ENCODE data around the gene RPL28. TPM values are rescaled to one million over a fixed set of nuclear protein-coding genes. Genes with fewer than 3 reads are reported as not detected.
A peak's percentile ranks its signal among the peaks of the same experiment; 100 is the strongest.

RPL28 gene
- total RNA-seq, 1 experiment from 2014 or later = 2,816 TPM

GRCh38 chr19:55339889-55340783 is 45.6 kb upstream of the RPL28 start:
- Mint-ChIP-seq H3K4me3 (ENCODE audit: unreplicated experiment) (peak overlapping the region; percentile 80), H3K27me3 (ENCODE audit: insufficient read depth, unreplicated experiment) (no peaks in the 10 kb centered on the region), H3K27ac (ENCODE audit: low read depth, unreplicated experiment) (peak overlapping the region; percentile 100), H3K9me3 (ENCODE audit: unreplicated experiment) (no peaks in the 10 kb centered on the region), H3K36me3 (ENCODE audit: insufficient read depth, unreplicated experiment) (peaks cover 36% of the 10 kb centered on the region), H3K4me1 (ENCODE audit: insufficient read depth, unreplicated experiment) (peaks cover 38% of the 10 kb centered on the region)
- no TSS peak for BruUV-seq (replicated peaks)
- CTCF ChIA-PET = interaction anchor here (0.6 to 3.5 kb wide), 7 partner anchors 9 to 127 kb away, joined by 3 to 36 read pairs (median 8); no protein-coding TSS in a partner anchor
- POLR2A ChIA-PET = interaction anchor here (0.6 to 5.1 kb wide), 30 partner anchors 9 to 315 kb away, joined by 3 to 98 read pairs (median 5); partner anchors contain the start of genes DNAAF3, HSPBP1, IL11 and ISOC2
- intact Hi-C loops (cut with micrococcal nuclease) = loop anchor here (1.0 to 2.0 kb wide), 3 partner anchors 13 to 45 kb away; partner anchors contain the start of gene RPL28
- no peak for TF ChIP-seq CTCF (IDR thresholded peaks at IDR 0.05; ENCODE audit: unreplicated experiment)
- DNase-seq (ENCODE audit: unreplicated experiment) = no peak

GRCh38 chr19:55340784-55341147 is 45.0 kb upstream of the RPL28 start:
- ChIA-PET CTCF (interaction anchor here (0.6 kb wide), 1 partner anchor 8 kb away, joined by 8 read pairs; no protein-coding TSS in a partner anchor), POLR2A (interaction anchor here (0.7 to 1.0 kb wide), 4 partner anchors 18 to 82 kb away, joined by 3 to 4 read pairs (median 3); partner anchors contain the start of genes IL11, PPP6R1 and TMEM190)
- Mint-ChIP-seq H3K4me3 (ENCODE audit: unreplicated experiment) (peak overlapping the region; percentile 80), H3K27ac (ENCODE audit: low read depth, unreplicated experiment) (peak overlapping the region; percentile 100), H3K9me3 (ENCODE audit: unreplicated experiment) (no peaks in the 10 kb centered on the region), H3K36me3 (ENCODE audit: insufficient read depth, unreplicated experiment) (peaks cover 38% of the 10 kb centered on the region), H3K27me3 (ENCODE audit: insufficient read depth, unreplicated experiment) (no peaks in the 10 kb centered on the region), H3K4me1 (ENCODE audit: insufficient read depth, unreplicated experiment) (peaks cover 42% of the 10 kb centered on the region)
- intact Hi-C loops (cut with micrococcal nuclease) = no loop called here
- no peak for TF ChIP-seq CTCF (IDR thresholded peaks at IDR 0.05; ENCODE audit: unreplicated experiment)
- DNase-seq (ENCODE audit: unreplicated experiment) = no peak
- no TSS peak for BruUV-seq (replicated peaks)

- ChIA-PET CTCF (no interaction called here), POLR2A (interaction anchor here (0.7 to 1.0 kb wide), 4 partner anchors 18 to 82 kb away, joined by 3 to 4 read pairs (median 3); partner anchors contain the start of genes IL11, PPP6R1 and TMEM190)
- Mint-ChIP-seq H3K27ac (ENCODE audit: low read depth, unreplicated experiment) (peak overlapping the region; percentile 100), H3K9me3 (ENCODE audit: unreplicated experiment) (no peaks in the 10 kb centered on the region), H3K27me3 (ENCODE audit: insufficient read depth, unreplicated experiment) (no peaks in the 10 kb centered on the region), H3K36me3 (ENCODE audit: insufficient read depth, unreplicated experiment) (peaks cover 43% of the 10 kb centered on the region), H3K4me3 (ENCODE audit: unreplicated experiment) (peak overlapping the region; percentile 80), H3K4me1 (ENCODE audit: insufficient read depth, unreplicated experiment) (peaks cover 38% of the 10 kb centered on the region)
- DNase-seq (ENCODE audit: unreplicated experiment) = peak; percentile 66
- no TSS peak for BruUV-seq (replicated peaks)
- intact Hi-C loops (cut with micrococcal nuclease) = no loop called here
- no peak for TF ChIP-seq CTCF (IDR thresholded peaks at IDR 0.05; ENCODE audit: unreplicated experiment)
Measured at GRCh38 chr19:55341171-55341588, 44.6 kb upstream of the RPL28 start.
